Upper lobe of left lung (tissue), 4 donors: Measurements from ENCODE around the gene ULBP1.

ENCODE experiments used
- POLR2A ChIP-seq, 4 donors: fragments of 450-650 bp; IDR thresholded peaks; one replicate each; pipeline ENCODE4 v1.5.1; 2016 to 2017; ENCODE audit warnings: antibody characterized with exemption in 4 of 4, mild to moderate bottlenecking in 2 of 4
- TF ChIP-seq, protein P1 (sequence below), 6 experiments: fragments of 450-650 bp in 4 of 6; fragments of 200-600 bp in 2 of 6; sonication (generic) in 2 of 6; IDR thresholded peaks; one replicate each; pipeline ENCODE4 v1.5.1; 2016 to 2019; ENCODE audit warnings: antibody characterized with exemption in 6 of 6

DNA sequence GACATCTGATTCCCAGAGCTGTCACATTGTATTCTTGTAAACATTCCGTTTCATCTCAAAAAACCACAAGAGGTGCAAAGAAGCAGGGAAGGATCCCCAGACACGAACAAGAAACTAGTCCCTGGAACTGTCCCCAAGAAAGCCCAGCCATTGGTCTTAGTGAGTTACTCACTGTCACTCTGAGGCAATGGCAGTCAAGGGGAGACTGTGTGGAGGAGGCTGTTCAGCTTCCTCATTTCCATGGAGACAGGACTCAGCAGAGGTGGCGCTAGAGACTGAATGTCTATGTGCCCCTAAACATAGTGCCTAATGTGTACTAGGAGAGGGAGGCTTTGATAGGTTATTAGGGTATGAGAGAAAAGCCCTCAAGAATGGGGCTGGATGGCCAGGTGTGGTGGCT, 11.1 kb downstream of the ULBP1 start:
- TF ChIP-seq, protein P1, sequence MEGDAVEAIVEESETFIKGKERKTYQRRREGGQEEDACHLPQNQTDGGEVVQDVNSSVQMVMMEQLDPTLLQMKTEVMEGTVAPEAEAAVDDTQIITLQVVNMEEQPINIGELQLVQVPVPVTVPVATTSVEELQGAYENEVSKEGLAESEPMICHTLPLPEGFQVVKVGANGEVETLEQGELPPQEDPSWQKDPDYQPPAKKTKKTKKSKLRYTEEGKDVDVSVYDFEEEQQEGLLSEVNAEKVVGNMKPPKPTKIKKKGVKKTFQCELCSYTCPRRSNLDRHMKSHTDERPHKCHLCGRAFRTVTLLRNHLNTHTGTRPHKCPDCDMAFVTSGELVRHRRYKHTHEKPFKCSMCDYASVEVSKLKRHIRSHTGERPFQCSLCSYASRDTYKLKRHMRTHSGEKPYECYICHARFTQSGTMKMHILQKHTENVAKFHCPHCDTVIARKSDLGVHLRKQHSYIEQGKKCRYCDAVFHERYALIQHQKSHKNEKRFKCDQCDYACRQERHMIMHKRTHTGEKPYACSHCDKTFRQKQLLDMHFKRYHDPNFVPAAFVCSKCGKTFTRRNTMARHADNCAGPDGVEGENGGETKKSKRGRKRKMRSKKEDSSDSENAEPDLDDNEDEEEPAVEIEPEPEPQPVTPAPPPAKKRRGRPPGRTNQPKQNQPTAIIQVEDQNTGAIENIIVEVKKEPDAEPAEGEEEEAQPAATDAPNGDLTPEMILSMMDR (IDR thresholded peaks at IDR 0.05), result no peak
- TF ChIP-seq POLR2A (IDR thresholded peaks at IDR 0.05), result no peak
